WERI-Rb-1 (cell line): Measurements from ENCODE around the gene MACROD1.

Experiments
- DNase-seq: peaks from one replicate; pipeline ENCODE4 v3.0.0-alpha.2; 2020
- H3K27ac ChIP-seq: fragments of 250-450 bp; sonication (Bioruptor Pico); 2 replicates; pipeline ENCODE4 v1.5.1; 2020; ENCODE audit warnings: mild to moderate bottlenecking, moderate library complexity
- H3K27me3 ChIP-seq: fragments of 250-450 bp; sonication (Bioruptor Pico); 2 replicates; pipeline ENCODE4 v1.5.1; 2021; ENCODE audit warnings: mild to moderate bottlenecking, low read depth, moderate library complexity; ENCODE audit not compliant: insufficient read depth, severe bottlenecking
- H3K36me3 ChIP-seq: fragments of 250-450 bp; sonication (Bioruptor Pico); 2 replicates; pipeline ENCODE4 v1.5.1; 2020; ENCODE audit warnings: mild to moderate bottlenecking, moderate library complexity
- H3K4me3 ChIP-seq: 2 replicates; pipeline ENCODE4 v1.5.1; 2011; ENCODE audit warnings: low read depth, mild to moderate bottlenecking, control low read depth, low read length
- H3K9me3 ChIP-seq: fragments of 250-450 bp; sonication (Bioruptor Pico); 2 replicates; pipeline ENCODE4 v1.5.1; 2021; ENCODE audit warnings: mild to moderate bottlenecking, moderate library complexity; ENCODE audit not compliant: severe bottlenecking
- TF ChIP-seq, protein P1 (sequence below): IDR thresholded peaks from 2 replicates; pipeline ENCODE4 v1.5.1; 2011; ENCODE audit warnings: low read depth, mild to moderate bottlenecking, control low read depth, inconsistent platforms, low read length

The MACROD1 gene

GRCh38 chr11:64078905-64079304 is 87.0 kb downstream of the MACROD1 start:
- TF ChIP-seq, protein P1, sequence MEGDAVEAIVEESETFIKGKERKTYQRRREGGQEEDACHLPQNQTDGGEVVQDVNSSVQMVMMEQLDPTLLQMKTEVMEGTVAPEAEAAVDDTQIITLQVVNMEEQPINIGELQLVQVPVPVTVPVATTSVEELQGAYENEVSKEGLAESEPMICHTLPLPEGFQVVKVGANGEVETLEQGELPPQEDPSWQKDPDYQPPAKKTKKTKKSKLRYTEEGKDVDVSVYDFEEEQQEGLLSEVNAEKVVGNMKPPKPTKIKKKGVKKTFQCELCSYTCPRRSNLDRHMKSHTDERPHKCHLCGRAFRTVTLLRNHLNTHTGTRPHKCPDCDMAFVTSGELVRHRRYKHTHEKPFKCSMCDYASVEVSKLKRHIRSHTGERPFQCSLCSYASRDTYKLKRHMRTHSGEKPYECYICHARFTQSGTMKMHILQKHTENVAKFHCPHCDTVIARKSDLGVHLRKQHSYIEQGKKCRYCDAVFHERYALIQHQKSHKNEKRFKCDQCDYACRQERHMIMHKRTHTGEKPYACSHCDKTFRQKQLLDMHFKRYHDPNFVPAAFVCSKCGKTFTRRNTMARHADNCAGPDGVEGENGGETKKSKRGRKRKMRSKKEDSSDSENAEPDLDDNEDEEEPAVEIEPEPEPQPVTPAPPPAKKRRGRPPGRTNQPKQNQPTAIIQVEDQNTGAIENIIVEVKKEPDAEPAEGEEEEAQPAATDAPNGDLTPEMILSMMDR: no peak
- no peak for DNase-seq
- H3K36me3 ChIP-seq: no peaks in the 10 kb centered on the region
- H3K27me3 ChIP-seq: no peaks in the 10 kb centered on the region
- H3K4me3 ChIP-seq: no peak overlapping the region
- no peaks in the 10 kb centered on the region for H3K9me3 ChIP-seq
- H3K27ac ChIP-seq: no peak overlapping the region

DNA sequence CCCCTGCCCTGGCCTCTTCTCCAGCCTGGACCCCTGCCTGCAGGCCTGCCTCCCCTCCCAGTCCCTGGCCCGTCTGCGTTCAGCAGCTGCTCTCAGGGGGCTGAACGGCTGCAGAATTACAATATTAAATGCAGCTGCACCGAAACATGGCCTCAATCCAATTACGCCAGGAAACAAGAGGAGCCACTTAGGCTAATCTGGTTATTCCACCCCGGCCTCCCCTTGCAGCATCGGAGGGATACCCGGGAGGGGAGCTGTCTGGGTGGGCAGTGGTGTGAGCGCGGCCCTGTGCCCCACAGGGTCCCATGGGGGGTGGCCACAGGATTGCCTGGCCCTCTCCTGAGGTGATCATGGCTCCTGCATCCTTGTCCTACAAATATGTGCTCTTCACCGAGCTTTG is 87.6 kb downstream of the MACROD1 start:
- Histone ChIP-seq H3K27ac (no peak overlapping the region), H3K36me3 (no peaks in the 10 kb centered on the region), H3K27me3 (no peaks in the 10 kb centered on the region), H3K9me3 (no peaks in the 10 kb centered on the region), H3K4me3 (no peak overlapping the region)
- peak; percentile 66 for DNase-seq
- TF ChIP-seq, protein P1: no peak

GRCh38 chr11:64077607-64078006 is 88.3 kb downstream of the MACROD1 start:
- H3K36me3 ChIP-seq: no peaks in the 10 kb centered on the region
- no peaks in the 10 kb centered on the region for H3K27me3 ChIP-seq
- no peak overlapping the region for H3K27ac ChIP-seq
- H3K9me3 ChIP-seq: no peaks in the 10 kb centered on the region
- TF ChIP-seq, protein P1: no peak
- no peak for DNase-seq
- H3K4me3 ChIP-seq: no peak overlapping the region

GRCh38 chr11:64076758-64077157 is 89.2 kb downstream of the MACROD1 start:
- Histone ChIP-seq H3K36me3 (no peaks in the 10 kb centered on the region), H3K4me3 (no peak overlapping the region), H3K27ac (no peak overlapping the region; the same call in 1 of the 2 replicates), H3K27me3 (no peaks in the 10 kb centered on the region), H3K9me3 (no peaks in the 10 kb centered on the region)
- no peak for DNase-seq
- TF ChIP-seq, protein P1: no peak

GRCh38 chr11:64074239-64074638 is 91.7 kb downstream of the MACROD1 start:
- H3K27ac ChIP-seq: no peak overlapping the region
- no peak overlapping the region for H3K4me3 ChIP-seq
- DNase-seq: no peak
- H3K9me3 ChIP-seq: no peaks in the 10 kb centered on the region
- H3K36me3 ChIP-seq: no peaks in the 10 kb centered on the region
- TF ChIP-seq, protein P1: no peak
- H3K27me3 ChIP-seq: no peaks in the 10 kb centered on the region

DNA sequence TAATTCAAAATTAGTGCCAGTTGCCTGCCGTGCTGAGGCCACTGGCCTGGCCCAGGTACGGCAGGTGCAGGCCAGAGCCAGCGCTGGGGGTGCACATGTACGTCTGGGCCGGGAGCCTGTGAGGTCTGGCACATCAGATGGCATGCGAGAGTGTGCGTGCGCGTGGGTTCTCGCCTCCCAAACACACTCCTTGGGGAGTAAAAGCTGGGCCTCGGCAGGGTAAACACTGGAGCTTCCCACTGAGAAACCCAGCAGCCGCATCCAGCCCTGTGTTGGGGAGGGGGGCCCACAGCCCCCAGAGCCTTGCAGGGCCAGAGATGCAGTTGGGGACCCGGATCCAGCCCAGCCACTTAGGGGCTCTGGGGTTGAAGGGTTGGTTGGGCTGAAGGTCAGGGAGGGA is 92.4 kb downstream of the MACROD1 start:
- Histone ChIP-seq H3K36me3 (no peaks in the 10 kb centered on the region), H3K27me3 (no peaks in the 10 kb centered on the region), H3K9me3 (no peaks in the 10 kb centered on the region), H3K27ac (no peak overlapping the region; the same call in 1 of the 2 replicates), H3K4me3 (no peak overlapping the region)
- no peak for DNase-seq
- TF ChIP-seq, protein P1: no peak
